Inflammatory macrophage treated with lipopolysaccharide for 4 hours (primary cell): Measurements from ENCODE around the gene GNA15.
"Not testable (repeated sequence)": the region's sequence is repeated elsewhere in the genome, so short reads cannot be mapped to it uniquely, and the experiment has no call there.

ENCODE experiments used
- DNase-seq: peaks from one replicate; pipeline ENCODE4 v3.0.0-alpha.2; 2020

The GNA15 gene

GRCh38 chr19:3151563-3152418, 16.0 kb downstream of the GNA15 start:
- no peak for DNase-seq

- DNase-seq, result no peak
Observed at GRCh38 chr19:3152419-3152780, 16.6 kb downstream of the GNA15 start.

- DNase-seq, result no peak
Observed at GRCh38 chr19:3153286-3154230, 17.7 kb downstream of the GNA15 start.

GRCh38 chr19:3154447-3154846, 18.6 kb downstream of the GNA15 start:
- DNase-seq, result not testable (repeated sequence)

- peak; percentile 99 for DNase-seq
Observed at GRCh38 chr19:3154957-3155736, 19.3 kb downstream of the GNA15 start.

GRCh38 chr19:3157096-3157845, 21.4 kb downstream of the GNA15 start:
- no peak for DNase-seq

- no peak for DNase-seq
Observed at GRCh38 chr19:3159565-3159964, 23.7 kb downstream of the GNA15 start.

GRCh38 chr19:3160219-3160618, 24.4 kb downstream of the GNA15 start:
- DNase-seq, result no peak

- no peak for DNase-seq
Observed at GRCh38 chr19:3161453-3161852, 25.6 kb downstream of the GNA15 start.

- peak; percentile 44 for DNase-seq
Observed at GRCh38 chr19:3162418-3163229, 26.8 kb downstream of the GNA15 start.

- DNase-seq, result peak; percentile 61
Observed at GRCh38 chr19:3163230-3163886, 27.5 kb downstream of the GNA15 start.

GRCh38 chr19:3163943-3164342, 28.1 kb downstream of the GNA15 start:
- DNase-seq, result no peak

GRCh38 chr19:3167533-3168272, 31.9 kb downstream of the GNA15 start:
- no peak for DNase-seq

- no peak for DNase-seq
Observed at GRCh38 chr19:3171894-3172672, 36.2 kb downstream of the GNA15 start.

GRCh38 chr19:3172673-3173000, 36.8 kb downstream of the GNA15 start:
- DNase-seq, result not testable (repeated sequence)

GRCh38 chr19:3175781-3176714, 40.2 kb downstream of the GNA15 start:
- no peak for DNase-seq

- DNase-seq, result peak; percentile 46
Observed at GRCh38 chr19:3176715-3177501, 41.1 kb downstream of the GNA15 start.
